ENCODE results near the gene EXD2. TPM values are rescaled to one million over a fixed set of nuclear protein-coding genes. Genes with fewer than 3 reads are reported as not detected.

EXD2 gene
- total and polyA plus RNA-seq, 2 of the 13 experiments (the other 11 are each of a cell fraction or from before 2014, with no cell fraction given) = 9.5 to 15.1 TPM

DNA sequence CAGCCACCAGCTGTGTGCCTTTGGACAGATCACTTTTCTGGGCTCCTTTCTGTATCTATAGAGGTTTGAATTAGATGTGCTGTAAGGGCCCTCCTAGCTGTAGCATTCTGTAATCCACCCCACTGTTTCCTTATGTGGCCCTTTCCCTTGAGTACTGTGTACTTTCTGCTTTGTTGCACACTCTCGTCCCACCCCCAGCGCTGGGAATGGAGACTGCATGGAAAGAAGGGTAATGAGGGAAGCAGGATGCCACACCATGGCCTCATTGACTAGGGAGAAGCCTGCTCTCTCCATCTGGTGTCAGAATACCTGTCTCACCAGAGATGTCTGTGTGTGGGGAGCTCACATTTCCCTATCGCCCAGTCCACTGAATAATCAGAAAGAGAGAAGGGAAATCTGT, 55.0 kb downstream of the EXD2 start:
- POLR2A ChIA-PET = no interaction called here
- in situ Hi-C loops (cut with HindIII; ENCODE audit: extremely low pct_ligation_motif_present, low pct_unique_long_range_greater_than_20kb) (no loop called here), intact Hi-C loops (cut with micrococcal nuclease; ENCODE audit: unreplicated experiment) (no loop called here)
- 49% methylated on average over 3 of the region's 3 CpGs for whole genome bisulfite sequencing (ENCODE audit: low lambda C conversion rate)
- H3K9me3 ChIP-seq (ENCODE audit: low read length) = no peaks in the 10 kb centered on the region
- no peak overlapping the region for H3K4me2 ChIP-seq (ENCODE audit: low read depth, low read length)
- H2AFZ ChIP-seq (ENCODE audit: low read length) = no peak overlapping the region
- H3K4me1 ChIP-seq (ENCODE audit: insufficient read depth, low read length) = no peaks in the 10 kb centered on the region
- no peak overlapping the region for H3K27ac ChIP-seq (ENCODE audit: extremely low read length, insufficient read depth, low read length)
- peaks cover 0 to 2% of the 10 kb centered on the region in 2 experiments; a peak in 2 of 5 replicates for H3K36me3 ChIP-seq (replicated peaks in 1 of 2; ENCODE audit: control insufficient read depth in 1 of 2, insufficient read depth in 2 of 2, low read length in 2 of 2)
- ATAC-seq (peak; percentile 76), DNase-seq (ENCODE audit: low spot score) (peak; percentile 15), FAIRE-seq (no peak)
- no peak overlapping the region for H3K4me3 ChIP-seq (replicated peaks in 1 of 3; ENCODE audit: insufficient read depth in 1 of 3, low read depth in 2 of 3, low read length in 3 of 3)
- H3K9ac ChIP-seq (ENCODE audit: insufficient read depth, low read depth, low read length) = no peak overlapping the region
- no TSS peak for BruUV-seq (replicated peaks)
- CTCF ChIA-PET (ENCODE audit: low intra/inter-chr PET ratio, low total read pairs) = no interaction called here
- H4K20me1 ChIP-seq (ENCODE audit: insufficient read depth, low read length) = no peaks in the 10 kb centered on the region
- TF ChIP-seq ETV6 (CRISPR knock-in tag; conservative IDR thresholded peaks at IDR 0.05) = no peak
- no peak for TF ChIP-seq TMF1 (CRISPR knock-in tag; IDR thresholded peaks at IDR 0.05; ENCODE audit: low read depth)
- no peak for TF ChIP-seq KMT2B (CRISPR knock-in tag; IDR thresholded peaks at IDR 0.05)
- TF ChIP-seq ZNF431 (CRISPR knock-in tag; IDR thresholded peaks at IDR 0.05; ENCODE audit: borderline replicate concordance, low read depth) = no peak
- no peak for TF ChIP-seq NCOA2 (CRISPR knock-in tag; IDR thresholded peaks at IDR 0.05)
- TF ChIP-seq ZNF790 (CRISPR knock-in tag; IDR thresholded peaks at IDR 0.05; ENCODE audit: borderline replicate concordance) = no peak
- no peak for TF ChIP-seq NAIF1 (CRISPR knock-in tag; IDR thresholded peaks at IDR 0.05; ENCODE audit: borderline replicate concordance)
- TF ChIP-seq FLYWCH1 (CRISPR knock-in tag; IDR thresholded peaks at IDR 0.05) = no peak
- TF ChIP-seq HOXA7 (CRISPR knock-in tag; IDR thresholded peaks at IDR 0.05) = no peak
- no peaks in the 10 kb centered on the region for H3K79me2 ChIP-seq (ENCODE audit: insufficient read depth, low read length)
- H3K27me3 ChIP-seq (ENCODE audit: control insufficient read depth in 1 of 2, insufficient read depth in 2 of 2, low read length in 2 of 2) = peaks cover 0 to 4% of the 10 kb centered on the region in 2 experiments; a peak in 2 of 5 replicates

GRCh38 chr14:69247676-69248440, 56.6 kb downstream of the EXD2 start:
- Histone ChIP-seq H3K4me1 (ENCODE audit: insufficient read depth, low read length) (no peaks in the 10 kb centered on the region), H4K20me1 (ENCODE audit: insufficient read depth, low read length) (no peaks in the 10 kb centered on the region), H3K79me2 (ENCODE audit: insufficient read depth, low read length) (no peaks in the 10 kb centered on the region), H2AFZ (ENCODE audit: low read length) (no peak overlapping the region), H3K27ac (ENCODE audit: extremely low read length, insufficient read depth, low read length) (no peak overlapping the region), H3K4me2 (ENCODE audit: low read depth, low read length) (no peak overlapping the region), H3K36me3 (replicated peaks in 1 of 2; ENCODE audit: control insufficient read depth in 1 of 2, insufficient read depth in 2 of 2, low read length in 2 of 2) (no peaks in the 10 kb centered on the region; a peak in 1 of 5 replicates), H3K4me3 (replicated peaks in 1 of 3; ENCODE audit: insufficient read depth in 1 of 3, low read depth in 2 of 3, low read length in 3 of 3) (no peak overlapping the region), H3K9ac (ENCODE audit: insufficient read depth, low read depth, low read length) (no peak overlapping the region), H3K9me3 (ENCODE audit: low read length) (no peaks in the 10 kb centered on the region), H3K27me3 (ENCODE audit: control insufficient read depth in 1 of 2, insufficient read depth in 2 of 2, low read length in 2 of 2) (peaks cover 0 to 12% of the 10 kb centered on the region in 2 experiments; a peak in 3 of 5 replicates)
- DNase-seq (ENCODE audit: low spot score) (no peak), ATAC-seq (no peak), FAIRE-seq (no peak)
- ChIA-PET POLR2A (no interaction called here), CTCF (ENCODE audit: low intra/inter-chr PET ratio, low total read pairs) (no interaction called here)
- intact Hi-C loops (cut with micrococcal nuclease; ENCODE audit: unreplicated experiment) = no loop called here
- in situ Hi-C loops (cut with HindIII; ENCODE audit: extremely low pct_ligation_motif_present, low pct_unique_long_range_greater_than_20kb) = no loop called here
- no TSS peak for BruUV-seq (replicated peaks)
- 46% methylated on average over 3 of the region's 3 CpGs for WGBS (ENCODE audit: low lambda C conversion rate)
- TF ChIP-seq SP2 (CRISPR knock-in tag; IDR thresholded peaks at IDR 0.05) = no peak
- no peak for TF ChIP-seq ZNF597 (CRISPR knock-in tag; IDR thresholded peaks at IDR 0.05)
- TF ChIP-seq DNMT1 (CRISPR knock-in tag; IDR thresholded peaks at IDR 0.05) = no peak
- no peak for TF ChIP-seq ZKSCAN1 (IDR thresholded peaks at IDR 0.05; ENCODE audit: low read length)
- TF ChIP-seq PAF1 (CRISPR knock-in tag; IDR thresholded peaks at IDR 0.05) = no peak
- TF ChIP-seq MYPOP (CRISPR knock-in tag; IDR thresholded peaks at IDR 0.05) = no peak
- no peak for TF ChIP-seq STAT5B (CRISPR knock-in tag; IDR thresholded peaks at IDR 0.05)
- no peak for TF ChIP-seq LBX2 (CRISPR knock-in tag; IDR thresholded peaks at IDR 0.05; ENCODE audit: borderline replicate concordance)

Data from HepG2 (cell line).